Measurements from ENCODE around the gene BCAS4.
"Not testable (repeated sequence)": the region's sequence is repeated elsewhere in the genome, so short reads cannot be mapped to it uniquely, and the experiment has no call there.

Gene BCAS4

GRCh38 chr20:50792708-50793574, 1.9 kb upstream of the BCAS4 start:
- no peak overlapping the region for H2AFZ ChIP-seq (ENCODE audit: low read depth, low read length)
- no peaks in the 10 kb centered on the region for H3K36me3 ChIP-seq (ENCODE audit: insufficient read depth, low read length)
- no peak overlapping the region for H3K27ac ChIP-seq (ENCODE audit: low read length)
- H3K79me2 ChIP-seq (ENCODE audit: insufficient read depth, low read length) = no peaks in the 10 kb centered on the region
- no peak overlapping the region for H3K4me2 ChIP-seq (ENCODE audit: insufficient read depth, low read length)
- DNase-seq (no peak), ATAC-seq (ENCODE audit: insufficient read depth, low read depth) (no peak)
- no peaks in the 10 kb centered on the region; the same call in 1 of the 2 replicates for H4K20me1 ChIP-seq (ENCODE audit: insufficient read depth, low read length)
- H3K27me3 ChIP-seq (ENCODE audit: insufficient read depth, low read length, poor library complexity) = peaks cover 16% of the 10 kb centered on the region
- TF ChIP-seq CTCF (IDR thresholded peaks at IDR 0.05; ENCODE audit: borderline replicate concordance, extremely low read depth, low read length, poor library complexity, severe bottlenecking) (no peak), EZH2 (IDR thresholded peaks at IDR 0.05; ENCODE audit: borderline replicate concordance, low read depth, low read length, severe bottlenecking) (no peak)
- no peak overlapping the region for H3K4me3 ChIP-seq (ENCODE audit: low read depth in 1 of 2, low read length in 2 of 2)
- H3K4me1 ChIP-seq (ENCODE audit: insufficient read depth, low read length) = peaks cover 10% of the 10 kb centered on the region
- H3K9me3 ChIP-seq (ENCODE audit: insufficient read depth, low read length, severe bottlenecking) = no peaks in the 10 kb centered on the region
- H3K9ac ChIP-seq (ENCODE audit: low read depth, low read length) = no peak overlapping the region

GRCh38 chr20:50793575-50794016, 1.3 kb upstream of the BCAS4 start:
- H3K27ac ChIP-seq (ENCODE audit: low read length); H3K4me2 ChIP-seq (ENCODE audit: insufficient read depth, low read length); H3K4me1 ChIP-seq (ENCODE audit: insufficient read depth, low read length); ATAC-seq (ENCODE audit: insufficient read depth, low read depth); H3K79me2 ChIP-seq (ENCODE audit: insufficient read depth, low read length); H3K36me3 ChIP-seq (ENCODE audit: insufficient read depth, low read length); H4K20me1 ChIP-seq (ENCODE audit: insufficient read depth, low read length); H3K9me3 ChIP-seq (ENCODE audit: insufficient read depth, low read length, severe bottlenecking); H2AFZ ChIP-seq (ENCODE audit: low read depth, low read length); H3K4me3 ChIP-seq (ENCODE audit: low read depth in 1 of 2, low read length in 2 of 2); H3K9ac ChIP-seq (ENCODE audit: low read depth, low read length): not testable (repeated sequence)
- DNase-seq = peak; percentile 23
- TF ChIP-seq CTCF (IDR thresholded peaks at IDR 0.05; ENCODE audit: borderline replicate concordance, extremely low read depth, low read length, poor library complexity, severe bottlenecking) = peak; percentile 43
- peaks cover 18% of the 10 kb centered on the region for H3K27me3 ChIP-seq (ENCODE audit: insufficient read depth, low read length, poor library complexity)

- peak overlapping the region; percentile 86 for H3K4me2 ChIP-seq (ENCODE audit: insufficient read depth, low read length)
- H3K27me3 ChIP-seq (ENCODE audit: insufficient read depth, low read length, poor library complexity) = peaks cover 25% of the 10 kb centered on the region
- H3K9ac ChIP-seq (ENCODE audit: low read depth, low read length) = no peak overlapping the region
- peaks cover 5% of the 10 kb centered on the region; the same call in 1 of the 2 replicates for H4K20me1 ChIP-seq (ENCODE audit: insufficient read depth, low read length)
- no peaks in the 10 kb centered on the region for H3K9me3 ChIP-seq (ENCODE audit: insufficient read depth, low read length, severe bottlenecking)
- ATAC-seq (ENCODE audit: insufficient read depth, low read depth) = no peak
- no peaks in the 10 kb centered on the region for H3K36me3 ChIP-seq (ENCODE audit: insufficient read depth, low read length)
- peaks cover 10% of the 10 kb centered on the region for H3K4me1 ChIP-seq (ENCODE audit: insufficient read depth, low read length)
- H3K4me3 ChIP-seq (ENCODE audit: low read depth in 1 of 2, low read length in 2 of 2) = no peak overlapping the region
- no peak overlapping the region for H2AFZ ChIP-seq (ENCODE audit: low read depth, low read length)
- TF ChIP-seq CTCF (IDR thresholded peaks at IDR 0.05; ENCODE audit: borderline replicate concordance, extremely low read depth, low read length, poor library complexity, severe bottlenecking) = no peak
- TF ChIP-seq EZH2 (IDR thresholded peaks at IDR 0.05; ENCODE audit: borderline replicate concordance, low read depth, low read length, severe bottlenecking) = no peak
- no peak for DNase-seq
- H3K27ac ChIP-seq (ENCODE audit: low read length) = no peak overlapping the region
- H3K79me2 ChIP-seq (ENCODE audit: insufficient read depth, low read length) = no peaks in the 10 kb centered on the region
Observed at GRCh38 chr20:50794181-50794845, 548 bp upstream of the BCAS4 start.

Data from DND-41 (cell line).